NCI-H2227 (cell line): Measurements from ENCODE around the gene CCNH.

ENCODE experiments used
- DNase-seq: peaks from one replicate; lab custom pipeline; 2025; ENCODE audit not compliant: unreplicated experiment; lab: John Stamatoyannopoulos, UW

Gene CCNH

GRCh38 chr5:87361536-87362213 is 51.1 kb downstream of the CCNH start:
- no peak for DNase-seq

- no peak for DNase-seq
These were observed 51.7 kb downstream of the CCNH start for GRCh38 chr5:87361031-87361445.

GRCh38 chr5:87360132-87360531 is 52.6 kb downstream of the CCNH start:
- no peak for DNase-seq

GRCh38 chr5:87359106-87359505 is 53.6 kb downstream of the CCNH start:
- no peak for DNase-seq

GRCh38 chr5:87354496-87354895 is 58.2 kb downstream of the CCNH start:
- DNase-seq = no peak

GRCh38 chr5:87347841-87348240 is 64.9 kb downstream of the CCNH start:
- no peak for DNase-seq

- no peak for DNase-seq
These were observed 65.5 kb downstream of the CCNH start for GRCh38 chr5:87347272-87347671.
